SK-MEL-5 (cell line): ENCODE data around the gene CALML3. TPM values are rescaled to one million over a fixed set of nuclear protein-coding genes. Genes with fewer than 3 reads are reported as not detected.
A peak's percentile ranks its signal among the peaks of the same experiment; 100 is the strongest.
"Not testable (repeated sequence)": the region's sequence is repeated elsewhere in the genome, so short reads cannot be mapped to it uniquely, and the experiment has no call there.

Source experiments
- DNase-seq: peaks from one replicate; pipeline ENCODE4 v3.0.0-alpha.2; 2016; ENCODE audit warnings: low read depth, low spot score
- in situ Hi-C: cut with HindIII; loops from 2 replicates; pipeline ENCODE4 v1.10.0; 2016; ENCODE audit warnings: low sequenced_read_pairs, high pct_unique_total_duplicates, low pct_unique_long_range_greater_than_20kb
- polyA plus RNA-seq, 2 experiments: library from polyadenylated mRNA; depleted of rRNA; stranded (reverse); fragments of >200 nt; gene quantifications; 2 replicates each; pipeline ENCODE4 v1.2.3, GENCODE V29; 2015
- total RNA-seq: library from RNA; depleted of rRNA; stranded (reverse); fragments of >200 nt; shearing (Covaris generic); gene quantifications from 2 replicates; pipeline ENCODE4 v1.2.3, GENCODE V29; 2014; rRNA removed

The CALML3 gene
- not detected in 2 replicates for total RNA-seq
- polyA plus RNA-seq (2015; cell fraction: cytosol; rRNA removed), result not detected in 2 replicates
- polyA plus RNA-seq (2015; cell fraction: nucleus; rRNA removed), result not detected in 2 replicates

DNA sequence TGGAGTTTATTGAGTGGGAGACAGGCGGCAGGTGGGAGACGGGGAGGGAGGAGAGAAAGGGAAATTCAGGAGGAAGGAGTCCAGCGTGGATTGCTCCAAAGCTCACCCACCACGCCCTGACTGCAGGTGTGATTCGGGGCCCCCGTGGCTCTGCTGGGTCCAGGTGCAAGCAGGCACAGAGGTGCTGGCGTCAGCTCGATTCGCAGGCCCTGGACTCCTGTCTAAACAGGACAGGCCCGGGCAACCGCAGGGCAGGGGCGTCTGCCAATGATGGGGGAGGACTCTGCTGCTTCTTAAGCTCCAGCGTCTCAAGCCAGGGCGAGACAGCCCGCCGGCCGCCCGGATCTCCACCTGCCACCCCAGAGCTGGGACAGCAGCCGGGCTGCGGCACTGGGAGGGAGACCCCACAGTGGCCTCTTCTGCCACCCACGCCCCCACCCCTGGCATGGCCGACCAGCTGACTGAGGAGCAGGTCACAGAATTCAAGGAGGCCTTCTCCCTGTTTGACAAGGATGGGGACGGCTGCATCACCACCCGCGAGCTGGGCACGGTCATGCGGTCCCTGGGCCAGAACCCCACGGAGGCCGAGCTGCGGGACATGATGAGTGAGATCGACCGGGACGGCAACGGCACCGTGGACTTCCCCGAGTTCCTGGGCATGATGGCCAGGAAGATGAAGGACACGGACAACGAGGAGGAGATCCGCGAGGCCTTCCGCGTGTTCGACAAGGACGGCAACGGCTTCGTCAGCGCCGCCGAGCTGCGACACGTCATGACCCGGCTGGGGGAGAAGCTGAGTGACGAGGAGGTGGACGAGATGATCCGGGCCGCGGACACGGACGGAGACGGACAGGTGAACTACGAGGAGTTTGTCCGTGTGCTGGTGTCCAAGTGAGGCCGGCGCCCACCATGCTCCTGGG is at the start of gene CALML3:
Gene CALML3, plus strand, starts transcription at position 321 of the 920 bp plus-strand sequence. Its CDS starts 125 bp downstream, at position 446.
- in situ Hi-C loops, result no loop called here
- no peak for DNase-seq

DNA sequence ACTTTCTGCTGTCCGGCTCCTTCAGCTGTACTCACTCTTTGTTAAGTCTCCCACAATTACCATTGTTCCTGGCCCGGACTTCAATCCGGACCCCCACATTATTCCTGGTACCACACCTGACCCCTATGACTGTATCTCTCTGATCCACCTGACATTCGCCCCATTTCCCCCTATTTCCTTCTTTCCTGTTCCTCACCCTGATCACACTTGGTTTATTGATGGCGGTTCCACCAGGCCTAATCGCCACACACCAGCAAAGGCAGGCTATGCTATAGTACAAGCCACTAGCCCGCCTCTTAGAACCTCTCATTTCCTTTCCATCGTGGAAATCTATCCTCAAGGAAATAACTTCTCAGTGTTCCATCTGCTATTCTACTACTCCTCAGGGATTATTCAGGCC is 49.7 kb upstream of the CALML3 start:
- in situ Hi-C loops, DNase-seq: not testable (repeated sequence)

DNA sequence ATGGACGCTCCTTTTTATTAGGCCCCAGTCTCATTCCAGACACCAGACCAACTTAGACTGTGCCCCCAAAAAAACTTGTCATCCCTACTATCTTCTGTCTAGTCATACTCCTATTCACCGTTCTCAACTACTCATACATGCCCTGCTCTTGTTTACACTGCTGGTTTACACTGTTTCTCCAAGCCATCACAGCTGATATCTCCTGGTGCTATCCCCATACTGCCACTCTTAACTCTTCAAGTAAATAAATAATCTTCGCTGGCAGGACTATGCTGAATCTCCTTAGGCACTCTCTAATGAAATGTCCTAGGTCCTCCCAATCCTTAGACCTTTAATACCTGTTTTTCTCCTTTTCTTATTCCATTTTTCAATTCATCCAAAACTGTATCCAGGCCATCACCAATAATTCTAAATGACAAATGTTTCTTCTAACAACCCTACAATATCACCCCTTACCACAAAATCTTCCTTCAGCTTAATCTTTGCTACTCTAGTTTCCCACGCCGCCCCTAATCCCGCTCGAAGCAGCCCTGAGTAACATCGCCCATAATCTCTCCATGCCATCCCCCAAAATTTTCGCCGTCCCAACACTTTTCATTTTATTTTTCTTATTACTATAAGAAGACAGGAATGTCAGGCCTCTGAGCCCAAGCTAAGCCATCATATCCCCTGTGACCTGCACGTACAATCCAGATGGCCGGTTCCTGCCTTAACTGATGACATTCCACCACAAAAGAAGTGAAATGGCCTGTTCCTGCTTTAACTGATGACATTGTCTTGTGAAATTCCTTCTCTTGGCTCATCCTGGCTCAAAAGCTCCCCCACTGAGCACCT is 48.6 kb upstream of the CALML3 start:
- in situ Hi-C loops, result not testable (repeated sequence)

DNA sequence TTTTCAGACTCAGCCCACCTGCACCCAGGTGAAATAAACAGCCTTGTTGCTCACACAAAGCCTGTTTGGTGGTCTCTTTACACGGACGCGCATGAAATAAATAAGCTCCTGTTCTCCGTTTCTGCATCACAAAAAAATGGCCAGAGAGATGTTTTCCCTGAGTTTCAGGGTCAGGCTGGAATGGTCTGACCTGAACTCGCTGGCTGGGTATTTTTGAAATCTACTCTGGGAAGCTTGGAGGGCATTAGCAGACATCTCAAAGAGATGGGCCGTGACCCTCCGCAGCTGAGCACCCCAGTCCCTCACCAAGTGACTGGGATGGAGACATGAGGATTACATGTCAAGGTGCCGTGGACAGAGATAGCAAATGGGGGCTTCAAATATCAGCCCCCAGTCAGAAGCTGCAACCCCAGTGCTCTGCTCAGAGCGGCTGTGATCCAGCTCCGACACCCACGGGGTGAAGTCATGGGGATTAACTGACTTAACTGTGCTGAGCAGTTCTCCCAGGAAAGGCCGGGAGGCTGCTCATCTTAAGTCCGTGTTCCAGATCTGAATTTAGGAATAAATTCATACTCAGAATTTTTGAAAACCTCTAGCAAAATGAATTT is 47.7 kb upstream of the CALML3 start:
- in situ Hi-C loops, result no loop called here
- DNase-seq, result no peak

More for the DNA sequence above, 48.6 kb upstream of the CALML3 start:
- DNase-seq, result not testable (repeated sequence)

DNA sequence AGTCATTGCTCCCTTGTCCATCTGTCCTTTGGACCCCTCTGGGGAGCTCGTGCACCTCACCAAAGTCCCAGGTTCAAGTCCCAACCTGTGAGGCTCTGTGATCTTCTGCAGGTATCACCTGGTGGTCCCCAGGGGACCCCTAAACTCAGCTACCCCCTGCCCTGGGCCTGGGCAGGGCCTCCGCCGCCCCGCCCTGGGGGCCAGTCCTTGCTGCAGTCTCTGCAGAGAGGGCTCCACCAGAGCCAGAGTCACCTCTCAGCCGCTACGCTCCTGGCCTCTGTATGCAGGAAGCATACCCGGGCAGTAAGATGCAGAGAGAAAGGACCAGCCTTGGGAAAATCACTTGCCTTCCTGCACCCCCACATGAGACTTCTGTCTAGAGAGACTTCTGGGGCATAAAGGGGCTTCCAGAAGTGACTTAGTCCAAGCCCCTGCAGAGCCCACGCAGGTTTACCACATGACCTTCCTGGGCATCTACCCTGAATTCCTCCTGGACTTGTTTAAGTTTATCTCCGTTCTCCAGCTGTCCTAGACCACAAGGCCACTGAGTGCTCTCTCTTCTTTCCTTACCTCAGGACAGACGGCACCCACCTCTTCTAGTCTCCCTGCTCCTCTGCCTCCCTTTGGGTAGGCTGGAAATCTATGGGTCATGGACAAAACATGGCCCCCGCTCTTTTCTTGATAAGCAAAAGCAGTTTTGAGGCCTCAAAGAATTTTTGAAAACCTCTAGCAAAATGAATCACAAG is 46.6 kb upstream of the CALML3 start:
- in situ Hi-C loops, result no loop called here
- DNase-seq, result no peak

DNA sequence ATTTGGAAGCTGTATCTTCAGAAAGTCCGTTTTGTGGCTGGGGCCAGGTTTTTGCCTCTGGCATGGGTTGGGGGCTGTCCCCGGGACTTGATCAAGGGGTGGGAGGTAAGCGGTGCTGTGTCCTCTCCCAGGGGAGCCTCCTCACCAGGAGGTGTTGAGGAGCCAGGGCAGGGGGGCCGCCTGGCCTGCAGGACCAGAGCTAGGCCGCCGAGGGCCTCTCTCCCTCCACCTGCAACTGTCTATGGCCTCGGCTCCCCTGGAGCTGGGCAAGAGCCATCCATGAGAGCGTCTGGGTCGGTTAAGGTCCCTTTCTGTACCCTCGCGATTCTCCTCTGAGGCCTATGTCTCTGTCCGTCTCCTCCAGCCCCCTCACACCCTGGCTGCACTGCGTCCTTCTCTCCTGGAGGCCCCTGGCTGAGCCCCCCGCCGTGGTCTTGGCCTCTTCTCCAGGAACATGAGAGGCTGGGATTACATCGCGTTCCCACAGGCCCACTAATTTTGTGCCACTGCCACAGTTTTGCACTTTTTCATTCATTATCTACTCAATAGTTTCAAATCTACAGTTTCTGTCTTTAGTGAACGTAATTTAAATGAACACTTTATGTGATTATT is 46.0 kb upstream of the CALML3 start:
- DNase-seq, result no peak

DNA sequence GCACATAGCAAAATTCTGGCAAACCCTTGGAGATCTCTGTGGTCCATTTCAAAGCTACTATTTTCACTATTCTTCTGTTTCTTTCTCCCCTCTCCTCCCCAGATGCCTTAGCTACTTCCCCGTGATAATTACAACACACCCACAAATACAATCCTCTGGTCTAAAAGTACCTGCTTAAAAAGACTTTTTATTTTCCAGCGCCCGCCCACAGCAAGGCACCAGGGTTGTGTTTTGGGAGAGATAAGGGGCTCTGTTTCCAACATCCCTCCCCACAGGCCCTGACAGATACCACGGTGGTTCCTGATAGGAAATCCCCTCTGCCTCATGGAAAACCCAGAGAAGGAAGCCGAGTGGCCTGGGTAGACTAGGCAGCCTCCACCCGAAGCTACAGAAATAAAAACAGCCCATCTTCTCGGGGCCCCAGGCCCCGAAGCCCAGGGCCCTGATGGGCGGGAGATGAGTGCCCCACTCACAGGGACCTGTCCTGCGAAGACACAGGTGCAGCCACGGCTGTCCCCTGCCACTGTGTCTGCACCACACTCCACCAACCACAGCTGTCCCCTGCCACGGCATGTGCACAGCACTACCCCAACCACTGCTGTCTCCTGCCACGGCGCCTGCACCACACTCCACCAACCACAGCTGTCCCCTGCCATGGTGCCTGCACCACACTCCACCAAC is 45.1 kb upstream of the CALML3 start:
- in situ Hi-C loops, result no loop called here
- no peak for DNase-seq

More for the DNA sequence above, 46.0 kb upstream of the CALML3 start:
- in situ Hi-C loops, result no loop called here

DNA sequence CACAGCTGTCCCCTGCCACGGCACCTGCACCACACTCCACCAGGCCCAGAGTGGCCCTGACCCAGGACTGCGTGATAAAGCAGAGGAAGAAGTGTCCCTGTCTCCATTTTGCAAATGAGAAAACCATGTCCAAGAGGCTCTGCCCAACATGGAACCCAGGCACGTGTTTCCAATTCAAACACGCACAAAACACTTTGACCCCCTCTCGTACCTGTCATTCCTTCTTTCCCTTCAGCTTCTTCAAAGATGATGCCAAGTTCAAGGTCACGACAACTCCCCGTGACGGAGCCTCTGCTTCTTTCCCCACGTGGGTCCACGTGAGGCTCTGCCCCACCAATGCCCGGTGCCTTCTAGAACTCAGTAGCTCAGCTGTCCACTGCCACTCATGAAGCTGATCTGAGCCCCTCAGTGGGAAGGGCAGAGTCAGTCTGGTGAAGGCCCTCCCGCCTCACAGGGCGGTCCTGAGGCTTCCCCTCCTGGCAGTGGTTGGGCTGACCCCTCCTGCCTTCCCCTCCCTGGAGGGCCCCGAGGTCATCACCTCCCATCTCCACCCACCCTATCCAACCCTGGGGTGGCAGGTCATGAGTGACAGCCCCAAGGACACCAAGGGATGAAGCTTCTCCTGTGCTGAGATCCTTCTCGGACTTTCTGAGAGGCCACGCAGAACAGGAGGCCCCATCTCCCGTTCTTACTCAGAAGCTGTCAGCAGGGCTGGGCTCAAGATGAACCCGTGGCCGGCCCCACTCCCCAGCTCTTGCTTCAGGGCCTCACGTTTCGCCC is 44.4 kb upstream of the CALML3 start:
- in situ Hi-C loops, result no loop called here
- no peak for DNase-seq

DNA sequence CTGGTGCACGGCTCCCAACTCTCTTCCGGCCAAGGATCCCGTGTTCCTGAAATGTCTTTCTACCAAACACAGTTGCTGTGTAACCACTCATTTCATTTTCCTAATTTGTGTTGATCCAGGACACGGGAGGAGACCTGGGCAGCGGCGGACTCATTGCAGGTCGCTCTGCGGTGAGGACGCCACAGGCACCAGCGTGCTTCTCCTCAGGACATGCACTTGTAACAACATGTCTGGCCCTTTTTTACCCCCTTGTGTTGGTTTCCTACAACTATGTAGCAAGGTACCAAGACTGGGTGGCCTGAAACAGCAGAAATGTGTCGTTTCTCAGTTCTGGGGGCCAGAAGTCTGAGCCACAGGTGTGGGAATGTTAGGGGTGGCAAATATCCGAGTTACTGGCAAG is 43.6 kb upstream of the CALML3 start:
- in situ Hi-C loops, result no loop called here
- DNase-seq, result no peak

DNA sequence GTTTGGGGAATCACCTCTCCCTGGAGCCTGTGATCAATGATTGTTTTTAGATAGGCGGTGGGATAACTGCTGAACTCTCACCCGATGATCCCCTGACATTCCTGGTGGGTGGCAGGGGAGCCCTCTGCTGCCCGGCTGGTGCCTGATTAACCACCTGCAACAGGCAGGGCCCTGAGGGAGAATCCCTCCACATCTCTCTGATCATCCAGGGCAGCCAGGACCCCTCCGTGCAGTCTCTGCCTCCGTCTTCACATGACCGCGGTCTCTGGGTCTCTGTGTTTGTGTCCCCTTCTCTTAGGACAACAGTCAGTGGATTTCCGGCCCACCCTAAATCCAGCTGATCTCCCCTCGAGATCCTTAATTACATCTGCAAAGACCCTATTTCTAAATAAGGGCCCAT is 42.7 kb upstream of the CALML3 start:
- in situ Hi-C loops, result no loop called here
- no peak for DNase-seq

DNA sequence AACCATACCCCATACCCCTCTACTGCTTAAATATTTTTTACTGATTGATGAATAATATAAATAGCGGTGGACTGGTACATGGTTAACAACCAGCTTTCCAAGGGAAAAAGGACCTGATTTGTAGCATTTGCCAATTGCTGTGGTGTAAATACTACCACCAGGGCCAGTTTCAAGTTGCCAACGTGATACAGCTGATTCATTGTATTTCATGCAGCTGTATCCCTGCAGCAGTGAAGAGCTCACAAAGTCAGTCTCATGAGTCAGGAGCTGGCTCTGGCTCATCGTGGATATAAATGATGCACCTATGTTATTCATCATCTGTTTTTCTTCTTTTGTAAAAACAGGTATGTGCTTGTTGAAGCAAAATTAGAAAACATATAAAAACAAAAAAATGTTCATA is 40.6 kb upstream of the CALML3 start:
- peak; percentile 2 for DNase-seq
- in situ Hi-C loops, result no loop called here

DNA sequence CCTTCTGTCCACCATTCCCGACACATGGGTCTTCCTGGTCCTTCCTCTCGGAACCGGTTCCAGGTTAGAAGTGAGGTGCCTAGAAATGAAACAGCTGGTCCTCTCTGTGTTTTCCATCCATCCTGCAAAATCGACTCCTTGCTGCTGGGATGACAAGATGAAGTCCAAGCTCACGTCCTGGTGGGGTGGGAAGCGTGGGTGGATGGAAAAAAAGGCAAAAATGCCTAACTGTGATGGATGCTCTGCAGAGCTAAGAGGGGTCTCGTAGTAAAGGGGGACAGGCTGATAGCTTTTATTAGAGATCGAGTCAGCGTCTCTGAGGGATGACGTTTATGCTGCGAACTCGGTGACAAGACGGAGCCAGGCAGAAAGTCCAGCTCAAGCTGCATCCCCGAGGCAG is 39.5 kb upstream of the CALML3 start:
- in situ Hi-C loops, result no loop called here

DNA sequence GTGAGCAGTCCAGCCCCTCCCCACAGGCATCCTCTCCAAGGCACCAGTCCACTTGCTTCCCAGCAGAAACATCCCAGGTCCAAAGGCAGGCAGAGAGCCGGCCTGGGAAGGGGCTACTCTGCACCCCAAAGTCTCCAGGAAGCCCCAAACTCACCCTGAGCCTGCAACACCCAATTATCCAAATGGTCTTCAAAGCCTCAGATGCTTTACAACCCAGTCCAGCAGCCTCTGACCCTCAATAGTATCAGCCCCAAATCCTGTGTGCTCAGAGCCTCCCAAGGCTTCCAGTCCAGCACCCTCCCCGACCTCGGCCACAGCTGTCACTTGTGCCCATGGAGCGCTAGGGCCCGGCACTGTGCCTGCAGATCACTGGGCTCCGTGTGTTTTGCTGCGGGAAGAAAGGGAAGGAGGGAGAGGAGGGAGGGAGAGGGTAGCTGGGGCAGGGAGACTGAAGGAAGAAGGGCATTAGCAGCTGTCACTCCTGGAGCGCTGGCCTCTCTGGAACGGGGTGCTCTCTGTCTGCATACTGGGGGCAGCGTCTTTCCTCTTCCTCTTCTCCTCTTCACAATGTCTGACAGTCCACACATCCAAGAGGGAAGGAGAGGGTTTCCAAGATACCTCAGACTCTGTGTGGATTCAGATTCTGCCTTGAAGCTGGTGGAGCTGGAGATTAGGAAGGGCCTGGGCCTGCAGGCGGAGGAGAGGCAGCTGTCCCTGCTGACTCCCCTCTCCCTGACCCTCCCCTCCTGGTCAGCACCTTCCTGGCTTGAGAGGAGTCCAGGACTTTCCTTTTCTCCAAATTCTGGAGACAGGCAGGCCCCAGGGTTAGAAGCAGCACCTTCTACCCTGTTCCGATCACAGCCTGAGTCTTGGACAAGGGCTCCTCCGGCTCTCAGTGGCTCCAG is 38.6 kb upstream of the CALML3 start:
- in situ Hi-C loops, result no loop called here
- DNase-seq, result no peak

More for the DNA sequence above, 39.5 kb upstream of the CALML3 start:
- no peak for DNase-seq

DNA sequence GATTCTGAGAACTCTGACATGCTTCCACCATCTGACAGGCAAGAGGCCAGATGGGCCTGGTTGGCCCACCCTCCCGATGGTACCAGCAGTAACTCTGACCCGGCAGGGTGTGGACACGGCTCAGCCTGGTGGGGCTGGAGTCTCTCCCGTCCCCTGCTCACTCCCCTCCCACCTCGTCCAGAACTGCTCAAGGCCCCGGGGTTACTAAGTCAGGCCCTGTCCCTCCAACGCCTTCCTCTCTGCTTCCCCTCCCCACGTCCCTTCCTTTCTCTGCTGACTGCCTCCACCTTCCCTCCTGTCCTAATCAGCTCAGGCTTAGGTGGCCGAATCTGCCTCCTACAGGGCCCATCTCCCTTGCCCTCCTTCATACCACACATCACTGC is 37.9 kb upstream of the CALML3 start:
- in situ Hi-C loops, result no loop called here
- DNase-seq, result no peak
